Measurements from ENCODE around the gene DAAM1. TPM values are rescaled to one million over a fixed set of nuclear protein-coding genes. Genes with fewer than 3 reads are reported as not detected.

Gene DAAM1
- total RNA-seq, 3 donors from 2014 or later = 50.1 to 95.9 (median 64.2) TPM

DNA sequence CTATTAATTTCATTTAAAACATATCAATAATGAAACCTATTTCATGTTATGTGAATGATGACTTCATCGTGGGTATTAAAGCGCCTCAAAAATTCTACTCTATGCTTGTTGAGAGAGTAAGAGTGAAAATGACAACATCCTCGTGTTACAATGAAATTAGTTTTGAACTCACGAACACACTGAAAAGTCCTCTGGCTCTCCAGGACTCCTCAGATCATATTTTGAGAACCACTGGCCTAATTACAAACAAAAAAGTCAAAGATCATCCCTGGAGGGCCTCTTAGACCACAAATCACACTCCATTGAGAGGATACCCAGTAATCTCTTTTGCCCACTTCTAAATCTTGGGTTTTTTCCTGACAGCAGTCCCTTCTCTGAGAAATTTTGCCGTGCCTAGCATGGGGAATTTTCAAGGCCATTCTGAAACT lies 19.1 kb downstream of the DAAM1 start:
- Histone ChIP-seq H3K36me3 (no peaks in the 10 kb centered on the region), H3K9me3 (no peaks in the 10 kb centered on the region), H3K4me3 (no peak overlapping the region), H3K27ac (no peak overlapping the region), H3K27me3 (no peaks in the 10 kb centered on the region), H3K4me1 (no peaks in the 10 kb centered on the region)
- DNase-seq (ENCODE audit: low spot score in 2 of 2) = no peak
- intact Hi-C loops (cut with DNase I; ENCODE audit: low total_unique reads) = no loop called here
- no peak for TF ChIP-seq POLR2AphosphoS5 (IDR thresholded peaks at IDR 0.05)
- no peak for TF ChIP-seq POLR2A (IDR thresholded peaks at IDR 0.05)
- TF ChIP-seq CTCF (IDR thresholded peaks at IDR 0.05) = no peak

DNA sequence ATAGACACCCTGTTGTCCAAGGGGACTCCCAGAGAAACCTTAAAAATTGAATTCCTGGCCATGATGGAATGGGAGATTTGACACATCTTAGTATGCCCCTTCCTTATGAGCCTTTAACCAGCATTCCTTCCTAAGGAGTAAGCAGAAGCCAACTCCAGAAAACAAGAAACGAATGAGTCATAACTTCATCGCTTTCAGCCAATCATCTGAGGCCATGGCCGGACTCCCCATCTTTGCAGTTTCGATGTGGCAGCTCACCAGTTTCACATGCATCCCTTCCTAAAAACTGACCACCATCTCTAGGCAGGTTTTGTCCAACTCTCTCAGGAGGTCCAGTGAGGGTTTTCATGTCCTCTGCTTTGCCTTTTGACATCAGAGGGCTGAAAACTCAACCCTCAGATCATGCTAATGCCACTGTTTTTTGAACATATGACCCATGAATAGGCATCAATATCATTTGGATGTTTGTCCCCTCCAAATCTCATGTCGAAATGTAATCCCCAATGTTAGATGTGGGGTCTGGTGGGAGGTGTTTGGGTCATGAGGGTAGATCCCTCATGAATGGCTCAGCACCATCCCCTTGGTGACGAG lies 19.9 kb downstream of the DAAM1 start:
- intact Hi-C loops (cut with DNase I; ENCODE audit: low total_unique reads) = no loop called here
- no peaks in the 10 kb centered on the region for H3K9me3 ChIP-seq
- no peaks in the 10 kb centered on the region for H3K36me3 ChIP-seq
- H3K27me3 ChIP-seq = no peaks in the 10 kb centered on the region
- TF ChIP-seq POLR2A (IDR thresholded peaks at IDR 0.05) = no peak
- no peak for TF ChIP-seq POLR2AphosphoS5 (IDR thresholded peaks at IDR 0.05)
- TF ChIP-seq CTCF (IDR thresholded peaks at IDR 0.05) = no peak
- DNase-seq (ENCODE audit: low spot score in 2 of 2) = no peak
- H3K4me3 ChIP-seq = no peak overlapping the region
- H3K4me1 ChIP-seq = no peaks in the 10 kb centered on the region
- H3K27ac ChIP-seq = no peak overlapping the region

DNA sequence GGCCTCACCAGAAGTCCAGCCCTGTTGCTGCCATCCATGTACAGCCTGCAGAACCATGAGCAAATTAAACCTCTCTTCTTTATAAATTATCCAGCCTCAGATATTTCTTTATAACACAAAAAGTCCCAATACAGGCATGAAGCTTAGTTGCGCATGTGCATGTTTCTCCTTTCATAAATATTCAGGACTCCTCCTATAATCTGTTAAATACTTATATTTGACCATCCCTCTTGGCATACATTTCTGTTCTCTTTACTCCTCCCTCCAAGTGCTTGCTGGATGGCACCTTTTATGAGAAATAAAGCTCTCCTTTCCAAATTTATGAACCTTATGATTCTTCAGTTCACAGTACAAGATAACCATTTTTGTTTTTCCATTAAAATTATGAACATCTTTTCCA lies 20.5 kb downstream of the DAAM1 start:
- Histone ChIP-seq H3K36me3 (no peaks in the 10 kb centered on the region), H3K4me1 (no peaks in the 10 kb centered on the region), H3K27me3 (no peaks in the 10 kb centered on the region), H3K4me3 (no peak overlapping the region), H3K9me3 (no peaks in the 10 kb centered on the region), H3K27ac (no peak overlapping the region)
- TF ChIP-seq CTCF (IDR thresholded peaks at IDR 0.05) = no peak
- TF ChIP-seq POLR2AphosphoS5 (IDR thresholded peaks at IDR 0.05) = no peak
- TF ChIP-seq POLR2A (IDR thresholded peaks at IDR 0.05) = no peak
- DNase-seq (ENCODE audit: low spot score in 2 of 2) = no peak
- intact Hi-C loops (cut with DNase I; ENCODE audit: low total_unique reads) = no loop called here

DNA sequence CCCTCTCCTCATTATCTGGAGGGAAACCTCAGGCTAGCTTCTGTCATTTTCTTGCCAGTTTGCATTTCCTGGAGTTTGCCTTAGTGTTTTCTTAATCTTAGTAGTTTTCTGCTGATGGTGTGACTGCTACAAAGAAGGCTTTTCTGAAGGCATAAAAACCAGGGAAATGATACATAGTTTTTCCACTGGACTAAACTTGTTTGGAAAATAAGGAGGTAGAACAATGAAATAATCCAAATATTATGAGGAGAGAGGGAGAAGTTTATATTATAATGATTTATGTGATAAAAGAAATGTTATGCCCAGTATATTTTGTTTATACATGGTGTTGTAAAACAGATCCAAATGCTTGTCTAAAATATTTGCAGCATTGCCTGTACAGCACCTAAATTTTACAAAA lies 22.2 kb downstream of the DAAM1 start:
- H3K4me1 ChIP-seq = peaks cover 3 to 7% of the 10 kb centered on the region in 2 donors
- no peak overlapping the region for H3K4me3 ChIP-seq
- H3K9me3 ChIP-seq = no peaks in the 10 kb centered on the region
- no peaks in the 10 kb centered on the region for H3K27me3 ChIP-seq
- no peak overlapping the region for H3K27ac ChIP-seq
- intact Hi-C loops (cut with DNase I; ENCODE audit: low total_unique reads) = no loop called here
- DNase-seq (ENCODE audit: low spot score in 2 of 2) = no peak
- H3K36me3 ChIP-seq = no peaks in the 10 kb centered on the region
- TF ChIP-seq POLR2A (IDR thresholded peaks at IDR 0.05) = no peak
- TF ChIP-seq CTCF (IDR thresholded peaks at IDR 0.05) = no peak
- no peak for TF ChIP-seq POLR2AphosphoS5 (IDR thresholded peaks at IDR 0.05)

DNA sequence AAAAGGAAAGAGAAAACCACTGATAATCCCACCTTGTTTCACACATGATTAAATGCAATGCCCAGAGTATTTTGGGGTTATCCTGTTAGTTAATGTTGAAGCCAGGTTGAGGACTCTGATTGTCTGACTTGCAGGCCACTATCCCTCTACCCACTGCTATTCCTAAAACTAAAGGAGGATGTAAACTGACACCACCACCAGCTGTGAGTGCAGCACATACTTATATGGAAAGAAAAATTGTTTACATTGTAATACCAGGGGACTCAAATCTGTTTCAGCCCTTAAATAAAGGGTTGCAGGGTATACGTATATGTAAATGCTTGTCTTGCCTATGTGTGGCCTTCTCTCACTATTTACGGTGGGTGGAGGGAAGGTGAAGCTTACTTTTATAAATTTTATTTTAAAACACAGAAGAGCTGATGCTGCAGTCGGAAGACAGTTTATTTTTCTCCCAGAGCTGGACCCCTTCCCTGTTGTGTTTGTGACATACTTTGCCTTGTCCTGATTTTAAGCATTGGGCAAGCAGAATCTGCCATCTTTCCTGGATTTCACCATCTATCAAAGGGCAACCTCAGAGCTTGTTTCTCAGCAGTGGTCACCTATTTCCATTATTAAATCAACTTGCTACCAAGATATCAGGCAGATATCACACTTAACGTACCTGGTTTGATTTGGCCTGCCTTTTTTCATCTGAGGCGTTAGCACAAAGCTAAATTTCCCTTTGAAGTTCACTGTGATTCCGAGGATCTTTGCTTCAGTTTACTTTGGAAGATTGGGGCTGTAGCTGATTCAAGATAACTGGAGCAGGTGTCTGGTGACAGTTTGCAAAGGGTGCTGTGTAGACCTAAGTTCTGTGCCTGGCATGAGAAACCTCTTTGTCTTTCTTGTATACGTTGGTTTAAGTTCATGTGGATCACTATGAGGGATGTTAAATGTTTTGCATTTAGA lies 25.2 kb downstream of the DAAM1 start:
- DNase-seq (ENCODE audit: low spot score in 2 of 2) = no peak
- Histone ChIP-seq H3K4me1 (peaks cover 6 to 17% of the 10 kb centered on the region in 2 donors), H3K4me3 (no peak overlapping the region), H3K27me3 (no peaks in the 10 kb centered on the region), H3K9me3 (no peaks in the 10 kb centered on the region), H3K27ac (no peak overlapping the region), H3K36me3 (no peaks in the 10 kb centered on the region)
- TF ChIP-seq POLR2AphosphoS5 (IDR thresholded peaks at IDR 0.05) = no peak
- no peak for TF ChIP-seq CTCF (IDR thresholded peaks at IDR 0.05)
- no peak for TF ChIP-seq POLR2A (IDR thresholded peaks at IDR 0.05)
- intact Hi-C loops (cut with DNase I; ENCODE audit: low total_unique reads) = no loop called here

Data from breast epithelium (tissue), 4 donors.